HG03469 (cell line): ENCODE measurements around the gene TENM3.
A peak's percentile ranks its signal among the peaks of the same experiment; 100 is the strongest.
"Not testable (repeated sequence)": the region's sequence is repeated elsewhere in the genome, so short reads cannot be mapped to it uniquely, and the experiment has no call there.

Experiments used
- ATAC-seq: cut with Tn5 transposase; IDR thresholded peaks from one replicate; pipeline ENCODE4 v1.9.1; 2021; ENCODE audit warnings: mild to moderate bottlenecking, moderate library complexity, moderate number of reproducible peaks; ENCODE audit not compliant: unreplicated experiment

TENM3 gene

DNA sequence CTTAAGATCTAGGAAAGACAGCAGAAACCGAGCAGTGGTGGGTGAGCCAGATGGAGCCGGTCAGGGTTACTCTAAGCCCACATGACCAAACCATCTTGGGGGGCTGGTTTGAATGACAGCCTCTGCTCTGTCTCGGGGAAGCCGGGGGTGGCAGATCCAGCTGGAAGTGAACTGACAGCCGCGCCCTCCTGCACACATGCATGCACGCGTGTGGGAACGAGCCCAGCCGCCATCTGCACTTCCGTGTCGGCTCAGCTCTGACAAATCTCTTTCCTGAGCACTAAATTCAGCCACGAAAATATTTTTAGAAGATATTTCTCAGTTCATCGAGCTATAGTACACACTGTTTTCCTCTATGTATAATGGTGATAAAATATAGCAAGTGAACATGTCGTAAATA, 558.4 kb downstream of the TENM3 start:
- no peak for ATAC-seq

DNA sequence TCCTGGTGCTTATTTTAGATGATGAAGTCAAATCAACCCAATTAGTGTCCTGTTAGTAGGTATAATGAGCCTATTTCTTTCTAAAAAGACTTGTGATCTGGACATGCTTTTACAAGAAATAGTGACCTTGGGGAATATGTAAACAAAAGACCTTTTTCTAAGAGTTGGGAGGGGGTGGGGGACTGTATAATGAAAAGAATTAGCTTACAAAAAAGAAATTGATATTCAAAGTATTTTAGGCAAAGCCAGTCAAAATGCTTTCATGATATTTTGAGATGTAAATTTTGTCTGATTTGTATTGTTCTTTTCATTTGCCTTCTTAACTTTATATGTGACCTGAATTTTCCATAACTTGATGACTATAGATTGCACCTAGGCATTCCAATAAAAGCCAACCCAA, 559.4 kb downstream of the TENM3 start:
- ATAC-seq, result no peak

DNA sequence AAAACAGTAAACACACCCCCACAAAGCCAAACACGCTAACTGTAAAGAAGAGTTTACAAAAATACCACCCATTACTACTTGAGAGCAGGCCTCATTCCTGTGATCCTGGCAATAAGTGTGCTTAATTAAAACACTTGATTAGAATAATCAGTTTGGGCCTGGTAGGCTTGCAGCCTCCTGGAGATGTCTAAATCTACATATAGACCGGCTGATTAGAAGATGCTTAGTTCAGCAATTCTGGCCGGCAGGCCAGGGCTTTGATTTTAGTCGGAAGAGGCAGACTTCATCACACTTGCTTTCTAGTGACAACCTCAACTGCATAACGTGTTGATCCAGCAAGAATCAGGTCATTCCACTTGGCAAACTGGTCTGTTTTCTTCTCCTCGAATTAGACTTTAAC, 560.0 kb downstream of the TENM3 start:
- ATAC-seq, result no peak

DNA sequence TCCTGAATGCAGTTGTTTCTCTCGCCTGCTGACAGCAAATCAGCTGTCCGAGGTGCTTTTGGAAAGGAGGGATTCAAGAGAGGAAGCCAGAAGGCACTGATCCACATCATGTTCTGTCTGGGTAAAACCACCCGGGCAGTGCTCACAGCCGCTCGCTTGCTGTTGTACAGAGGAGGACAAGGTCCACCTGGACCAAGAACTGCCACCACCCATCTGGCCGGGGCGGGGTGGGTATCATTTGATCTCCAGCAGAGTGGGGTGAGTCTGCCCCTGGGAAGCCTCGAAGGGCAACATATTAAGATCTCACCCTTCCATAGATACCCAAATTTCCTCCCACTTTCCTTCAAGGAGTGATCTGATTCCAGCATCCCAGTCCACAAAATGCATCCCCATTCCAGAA, 560.9 kb downstream of the TENM3 start:
- ATAC-seq, result no peak

- ATAC-seq, result no peak
Observed at GRCh38 chr4:182805321-182805720, 562.1 kb downstream of the TENM3 start.

DNA sequence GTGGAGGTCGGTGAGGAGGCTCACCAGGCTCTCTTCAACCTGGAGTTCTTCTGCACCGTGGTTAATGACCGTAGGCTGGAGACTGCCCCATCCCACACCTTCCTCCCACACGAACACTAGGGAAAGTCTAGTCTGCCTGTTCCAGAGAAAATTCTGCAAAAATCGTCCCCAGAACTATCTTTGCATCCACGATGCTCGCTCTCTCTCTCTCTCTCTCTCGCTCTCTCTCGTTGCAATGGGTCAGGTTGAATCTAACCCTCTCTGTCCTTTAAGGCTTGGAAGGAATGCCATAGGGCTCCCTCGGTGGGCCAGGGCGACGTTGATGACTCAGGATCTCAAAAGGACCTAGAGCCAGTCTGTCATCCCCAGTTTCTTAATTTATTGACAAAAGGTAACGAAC, 562.5 kb downstream of the TENM3 start:
- no peak for ATAC-seq

- ATAC-seq, result peak; percentile 43
Observed at GRCh38 chr4:182806259-182807252, 563.4 kb downstream of the TENM3 start.

DNA sequence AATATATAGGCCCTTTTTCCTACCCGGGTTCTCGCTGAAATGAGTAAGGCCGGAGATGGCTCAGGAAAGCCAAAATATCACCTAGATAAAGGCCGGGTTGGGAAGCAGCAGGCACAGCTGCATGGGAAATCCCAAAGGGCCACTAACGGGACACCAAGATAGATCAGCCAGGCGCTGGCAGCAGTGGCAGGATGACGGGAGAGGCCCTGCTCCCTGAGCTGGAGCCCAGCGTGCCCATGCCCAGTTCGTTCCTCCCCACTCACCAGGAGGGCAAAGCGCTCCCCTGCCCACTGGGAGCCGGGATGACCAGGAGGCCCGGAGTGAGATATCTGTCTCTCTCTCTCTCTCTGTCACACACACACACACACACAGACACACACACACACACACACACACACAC, 564.1 kb downstream of the TENM3 start:
- no peak for ATAC-seq

- ATAC-seq, result no peak
Observed at GRCh38 chr4:182807767-182808548, 564.8 kb downstream of the TENM3 start.

GRCh38 chr4:182808673-182809416, 565.6 kb downstream of the TENM3 start:
- ATAC-seq, result peak; percentile 88

- peak; percentile 6 for ATAC-seq
Observed at GRCh38 chr4:182809417-182810102, 566.4 kb downstream of the TENM3 start.

DNA sequence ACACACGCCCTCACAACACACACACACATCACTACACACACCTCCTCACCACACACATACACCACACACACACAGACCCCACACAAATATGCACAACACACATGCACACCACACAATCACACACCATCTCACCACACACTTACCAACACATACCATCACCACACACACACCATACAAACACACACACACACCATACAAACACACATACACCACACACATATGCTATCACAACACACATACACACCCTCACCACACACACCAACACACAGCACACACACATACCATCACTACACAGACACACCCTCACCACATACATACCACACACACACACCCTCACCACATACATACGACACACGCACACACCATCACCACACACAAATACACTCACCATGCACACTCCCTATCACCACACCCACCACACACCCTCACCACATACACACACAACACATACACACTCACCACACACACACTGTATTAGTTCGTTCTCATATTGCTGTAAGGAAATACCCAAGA, 567.0 kb downstream of the TENM3 start:
- no peak for ATAC-seq

DNA sequence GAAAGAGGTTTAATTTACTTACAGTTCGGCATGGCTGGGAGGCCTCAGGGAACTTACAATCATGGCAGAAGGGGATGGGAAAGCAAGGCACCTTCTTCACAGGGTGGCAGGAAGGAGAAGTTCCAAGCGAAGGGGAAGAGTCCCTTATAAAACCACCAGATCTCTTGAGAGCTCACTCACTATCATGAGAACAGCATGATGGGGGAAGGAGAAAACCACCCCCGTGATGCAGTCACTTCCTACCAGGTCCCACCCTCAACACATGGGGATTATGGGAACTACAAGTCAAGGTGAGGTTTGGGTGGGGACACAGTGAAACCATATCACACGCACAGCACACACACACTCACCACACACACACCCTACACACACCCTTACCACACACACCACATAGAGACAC, 569.7 kb downstream of the TENM3 start:
- ATAC-seq, result no peak

DNA sequence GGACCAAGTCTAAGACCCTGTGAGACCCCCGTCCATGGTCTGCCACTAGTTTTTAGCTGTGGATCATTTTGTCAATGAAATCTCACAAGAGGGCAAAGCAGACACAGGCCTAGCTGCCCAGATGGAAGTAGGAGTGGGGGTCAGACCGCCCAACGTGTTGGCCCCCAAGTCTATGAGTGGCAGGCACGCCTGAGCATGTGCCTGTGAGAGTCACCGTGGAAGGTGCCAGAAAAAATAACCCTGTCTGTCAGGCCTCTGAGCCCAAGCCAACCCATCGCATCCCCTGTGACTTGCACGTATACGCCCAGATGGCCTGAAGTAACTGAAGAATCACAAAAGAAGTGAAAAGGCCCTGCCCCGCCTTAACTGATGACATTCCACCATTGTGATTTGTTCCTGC, 570.9 kb downstream of the TENM3 start:
- not testable (repeated sequence) for ATAC-seq

DNA sequence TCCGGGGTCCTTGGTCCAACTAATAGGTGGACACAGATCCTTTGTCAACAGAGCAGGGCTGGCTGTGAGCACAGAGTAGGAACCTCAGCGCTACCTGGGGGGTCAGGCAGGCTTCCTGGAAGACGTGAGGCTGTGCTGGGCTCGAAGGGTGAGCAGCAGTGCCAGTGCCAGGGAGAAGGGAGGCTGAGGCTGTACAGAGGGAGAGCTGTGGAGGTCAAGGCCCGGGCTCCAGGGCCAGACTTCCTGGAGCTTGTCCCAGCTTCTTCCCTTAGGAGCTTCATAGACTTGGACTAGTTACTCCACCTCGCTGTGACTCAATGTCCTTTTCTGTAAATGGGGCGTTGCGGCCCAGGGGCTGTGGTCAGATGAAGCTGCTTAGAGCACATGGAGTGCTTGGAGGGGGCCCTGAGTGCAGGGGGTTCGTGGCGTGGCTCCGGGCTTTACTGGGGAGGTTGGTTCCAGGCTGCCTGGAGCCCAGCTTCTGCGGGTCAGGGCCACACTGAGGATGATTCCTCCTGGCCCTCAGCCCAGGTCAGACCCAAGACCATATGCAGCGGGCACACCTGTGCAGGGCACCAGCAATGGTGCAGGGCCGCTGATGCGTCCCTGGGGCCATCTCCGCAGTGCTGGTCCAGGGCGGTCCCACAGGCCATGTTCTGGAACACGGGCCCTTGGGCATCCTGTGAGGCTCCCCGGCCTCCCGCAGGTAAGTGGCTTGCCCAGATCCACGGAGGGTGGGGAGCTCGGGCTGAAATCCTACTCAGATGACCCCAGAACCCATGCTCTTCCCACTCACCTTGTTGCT, 575.9 kb downstream of the TENM3 start:
- ATAC-seq, result no peak

DNA sequence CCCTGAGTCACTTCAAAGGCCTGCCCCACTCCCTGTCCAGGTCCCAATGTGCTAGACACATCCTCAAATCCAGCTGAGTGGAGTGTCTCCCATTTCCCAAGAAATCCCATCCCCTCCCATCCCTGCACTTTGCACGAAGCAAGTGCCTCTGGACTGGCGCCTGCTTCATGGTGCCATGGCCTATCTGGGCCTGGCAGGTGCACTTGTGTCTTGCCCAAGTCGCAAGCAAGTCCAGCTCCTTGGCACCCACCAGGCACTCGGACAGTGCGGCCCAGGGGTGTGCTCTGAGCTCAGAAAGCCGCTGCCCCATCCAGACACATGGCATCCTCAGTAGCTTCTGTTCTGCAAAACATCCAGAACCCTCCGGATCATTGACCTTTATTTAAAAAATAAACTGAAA, 576.5 kb downstream of the TENM3 start:
- ATAC-seq, result no peak

DNA sequence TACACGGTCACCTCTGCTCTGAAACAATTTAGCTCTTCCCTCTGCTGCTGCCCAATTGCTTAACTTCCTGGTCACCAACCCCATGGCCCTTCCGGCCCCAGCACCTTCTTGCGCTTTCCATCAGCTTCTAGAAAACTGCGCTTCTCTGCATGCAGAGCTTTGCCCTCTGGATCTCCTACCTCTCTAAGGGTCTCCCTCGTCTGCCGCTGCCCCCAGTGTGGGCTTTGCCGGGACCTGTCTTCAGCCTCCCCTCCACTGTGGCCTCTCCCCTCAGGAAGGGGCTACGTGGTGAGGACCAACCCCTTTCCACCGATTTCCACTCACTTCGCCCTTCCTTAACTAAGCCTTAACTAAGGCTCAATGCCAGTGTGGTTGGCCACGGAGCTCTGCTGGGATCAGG, 579.4 kb downstream of the TENM3 start:
- no peak for ATAC-seq

- ATAC-seq, result peak; percentile 87
Observed at GRCh38 chr4:182823576-182823975, 580.4 kb downstream of the TENM3 start.

DNA sequence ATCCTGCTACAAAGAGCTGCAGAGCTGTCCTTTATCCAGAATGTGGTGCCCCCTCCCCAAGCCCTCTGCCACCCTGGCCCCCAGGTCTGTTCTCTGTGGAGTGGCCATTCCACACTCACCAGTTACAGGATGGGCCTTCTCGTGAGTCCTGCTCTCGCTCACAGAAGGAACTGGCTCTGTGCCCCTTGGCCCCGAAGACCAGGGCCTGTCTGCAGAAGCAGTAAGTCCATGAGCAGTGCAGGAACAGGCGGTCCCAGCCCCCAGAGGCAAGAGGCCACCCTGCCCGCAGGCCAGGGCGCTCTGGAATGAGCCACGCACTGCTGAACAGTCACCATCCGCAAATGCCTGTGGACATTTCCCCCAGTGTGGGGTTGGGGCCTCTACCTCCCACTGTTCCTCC, 581.8 kb downstream of the TENM3 start:
- ATAC-seq, result no peak

- ATAC-seq, result no peak
Observed at GRCh38 chr4:182825786-182826185, 582.6 kb downstream of the TENM3 start.
